Activated CD4-positive, alpha-beta T cell treated with anti-CD3 and anti-CD28 coated beads, Interleukin-2, amount 50 U/mL, for 16 hours (primary cell): ENCODE data around the gene OR5A1.

Experiments
- DNase-seq: peaks from one replicate; pipeline ENCODE4 v3.0.0-alpha.2; 2020

The OR5A1 gene

GRCh38 chr11:59480359-59480758 is 44.1 kb downstream of the OR5A1 start:
- no peak for DNase-seq
